ENCODE results near the gene ACTL8. TPM values are rescaled to one million over a fixed set of nuclear protein-coding genes. Genes with fewer than 3 reads are reported as not detected.

ACTL8 gene
- total and polyA plus RNA-seq, 11 donors: not detected

GRCh38 chr1:17816511-17816910 lies 61.4 kb downstream of the ACTL8 start:
- Histone ChIP-seq H3K27me3 (peaks cover 0 to 12% (median 0%) of the 10 kb centered on the region in 9 donors), H3K27ac (no peak overlapping the region), H3K9me3 (peaks cover 0 to 9% (median 0%) of the 10 kb centered on the region in 12 donors), H3K36me3 (no peaks in the 10 kb centered on the region), H3K4me1 (peaks cover 0 to 7% (median 0%) of the 10 kb centered on the region in 12 donors), H3K4me3 (no peak overlapping the region)
- DNase-seq: no peak
- intact Hi-C loops (cut with DNase I): no loop called here
- ATAC-seq: no peak
- TF ChIP-seq POLR2A (IDR thresholded peaks at IDR 0.05) (no peak), CTCF (IDR thresholded peaks at IDR 0.05) (no peak)
- 79 to 94% (median 84%) methylated on average over 4 of the region's 4 CpGs for WGBS, 4 donors

- TF ChIP-seq CTCF (IDR thresholded peaks at IDR 0.05) (no peak), POLR2A (IDR thresholded peaks at IDR 0.05) (no peak)
- Histone ChIP-seq H3K9me3 (peaks cover 0 to 9% (median 0%) of the 10 kb centered on the region in 12 donors), H3K4me1 (peaks cover 0 to 7% (median 0%) of the 10 kb centered on the region in 12 donors), H3K4me3 (no peak overlapping the region), H3K36me3 (no peaks in the 10 kb centered on the region), H3K27me3 (peaks cover 0 to 12% (median 0%) of the 10 kb centered on the region in 9 donors), H3K27ac (peak overlapping the region in 1 of 12 donors; percentile 13)
- DNase-seq (peak; percentile 43 to 73 (median 62)), ATAC-seq (peak; percentile 85 to 96 (median 86))
- intact Hi-C loops (cut with DNase I): loop anchor here in 1 of 10 donors (1.0 kb wide), 1 partner anchor 10 kb away; no protein-coding TSS in a partner anchor
- WGBS, 4 donors: 15 to 19% (median 16%) methylated on average over 16 to 17 of the region's 17 CpGs
Measured at GRCh38 chr1:17819129-17819802, 64.1 kb downstream of the ACTL8 start.

- 78 to 83% (median 81%) methylated on average over 8 of the region's 8 CpGs for WGBS, 4 donors
- Histone ChIP-seq H3K36me3 (no peaks in the 10 kb centered on the region), H3K4me1 (peaks cover 0 to 7% (median 0%) of the 10 kb centered on the region in 12 donors), H3K9me3 (peaks cover 0 to 5% (median 0%) of the 10 kb centered on the region in 12 donors), H3K27ac (no peak overlapping the region), H3K4me3 (no peak overlapping the region), H3K27me3 (peaks cover 0 to 12% (median 0%) of the 10 kb centered on the region in 9 donors)
- DNase-seq (no peak), ATAC-seq (no peak)
- no peak for TF ChIP-seq CTCF (IDR thresholded peaks at IDR 0.05)
- no peak for TF ChIP-seq POLR2A (IDR thresholded peaks at IDR 0.05)
- intact Hi-C loops (cut with DNase I): loop anchor here in 5 of 10 donors (10.0 kb wide), 2 partner anchors 155 to 325 kb away; no protein-coding TSS in a partner anchor
Measured at GRCh38 chr1:17820198-17820597, 65.1 kb downstream of the ACTL8 start.

- peaks cover 0 to 15% (median 0%) of the 10 kb centered on the region in 9 donors for H3K27me3 ChIP-seq
- no peak overlapping the region for H3K4me3 ChIP-seq
- no peak overlapping the region for H3K27ac ChIP-seq
- intact Hi-C loops (cut with DNase I): loop anchor here in 5 of 10 donors (10.0 kb wide), 2 partner anchors 158 to 328 kb away; no protein-coding TSS in a partner anchor
- no peaks in the 10 kb centered on the region for H3K36me3 ChIP-seq
- DNase-seq (no peak), ATAC-seq (no peak)
- peaks cover 0 to 7% (median 0%) of the 10 kb centered on the region in 12 donors for H3K4me1 ChIP-seq
- WGBS, 4 donors: 87 to 95% (median 92%) methylated on average over 17 to 22 of the region's 22 CpGs
- no peaks in the 10 kb centered on the region for H3K9me3 ChIP-seq
- no peak for TF ChIP-seq POLR2A (IDR thresholded peaks at IDR 0.05)
Measured at GRCh38 chr1:17822741-17823426, 67.8 kb downstream of the ACTL8 start.

Measured in heart left ventricle (tissue), 16 donors.